DMS53 treated with DMSO at 0.1 percent for 48 hours (cell line): ENCODE results near the gene ANAPC4.

Experiments used
- DNase-seq: peaks from one replicate; lab custom pipeline; 2025; ENCODE audit not compliant: unreplicated experiment; lab: John Stamatoyannopoulos, UW

Gene ANAPC4

GRCh38 chr4:25377572-25378436, 741 bp downstream of the ANAPC4 start:
- DNase-seq = no peak

GRCh38 chr4:25378437-25378743, 1.3 kb downstream of the ANAPC4 start:
- no peak for DNase-seq

- no peak for DNase-seq
Measured at GRCh38 chr4:25379591-25379990, 2.5 kb downstream of the ANAPC4 start.

- no peak for DNase-seq
Measured at GRCh38 chr4:25383647-25384046, 6.6 kb downstream of the ANAPC4 start.

GRCh38 chr4:25386926-25387325, 9.9 kb downstream of the ANAPC4 start:
- no peak for DNase-seq

DNA sequence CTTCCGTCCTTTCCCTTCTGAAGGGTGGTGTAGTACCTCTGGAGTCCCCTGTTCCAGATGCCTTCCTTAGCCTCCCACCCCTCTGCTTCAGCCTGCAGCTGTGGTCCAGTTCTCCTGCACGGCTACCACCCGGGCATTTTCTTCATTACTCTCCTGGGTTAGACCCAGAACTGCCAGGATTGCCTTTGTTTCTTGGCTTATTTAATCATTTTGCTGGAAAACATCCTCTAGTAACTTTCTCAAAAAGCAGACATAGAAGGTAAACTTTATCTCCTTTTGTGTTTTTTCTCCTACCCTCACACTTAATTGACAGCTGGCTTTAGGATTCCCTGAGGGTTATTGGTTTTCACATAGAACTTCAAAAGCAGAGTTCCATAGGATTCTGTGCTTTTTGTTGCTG, 20.2 kb downstream of the ANAPC4 start:
- DNase-seq = no peak

DNA sequence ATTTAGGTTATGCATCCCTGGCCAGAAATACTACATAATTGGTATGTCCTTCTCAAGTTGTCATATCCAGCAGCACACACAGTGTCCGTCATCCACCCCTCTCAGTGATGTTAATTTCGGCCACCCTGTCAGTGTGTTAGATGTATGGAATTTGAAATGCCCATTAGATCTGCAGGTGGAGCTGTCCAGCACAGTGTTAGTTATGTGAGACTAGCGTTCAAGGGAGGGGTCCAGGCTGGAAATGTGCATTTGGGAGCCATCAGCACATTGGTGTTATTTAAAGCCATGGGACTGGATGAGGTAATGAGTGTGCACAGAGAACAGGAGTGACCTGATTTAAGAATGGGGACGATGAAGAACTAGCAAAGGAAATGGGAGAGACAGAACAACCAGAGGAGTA, 22.4 kb downstream of the ANAPC4 start:
- DNase-seq = no peak

DNA sequence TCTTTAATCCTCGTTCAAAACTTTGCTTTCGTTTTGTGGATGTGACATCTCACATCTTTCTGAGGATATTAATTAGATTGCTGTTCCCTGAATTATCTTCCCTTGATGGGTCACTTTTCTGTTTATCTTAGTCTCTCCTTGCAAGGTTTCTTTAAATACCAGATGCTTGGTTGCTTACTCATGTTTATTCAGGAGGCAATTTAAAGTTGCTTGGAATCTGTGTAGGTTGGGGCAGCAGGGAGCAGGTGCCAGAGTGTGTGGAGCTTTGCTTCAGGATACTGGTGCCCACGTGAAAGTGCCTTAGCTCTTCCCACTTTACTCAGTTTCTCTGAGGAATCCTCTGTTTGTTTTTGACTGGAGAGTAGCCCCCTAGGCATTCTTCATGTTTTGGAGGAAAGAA, 24.0 kb downstream of the ANAPC4 start:
- no peak for DNase-seq

DNA sequence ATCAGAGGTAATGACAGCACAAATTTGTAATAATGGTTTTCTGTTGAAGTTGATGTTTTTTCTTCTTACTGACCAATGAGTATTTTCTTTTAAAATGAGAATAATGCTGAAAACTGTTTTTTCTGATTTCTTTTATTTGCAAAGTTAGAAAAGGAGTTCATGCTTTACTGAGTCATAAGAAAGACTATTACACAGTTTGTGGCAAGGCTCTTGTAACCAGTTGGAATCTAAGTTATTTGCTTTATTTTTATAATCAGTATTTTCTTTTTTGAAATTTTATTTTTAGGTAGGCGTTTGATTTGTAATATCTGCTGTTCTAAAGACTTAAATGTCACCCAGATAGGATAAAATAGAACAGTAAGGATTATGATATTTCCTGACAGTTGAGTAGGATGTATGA, 25.5 kb downstream of the ANAPC4 start:
- no peak for DNase-seq

- DNase-seq = no peak
Measured at GRCh38 chr4:25403699-25404098, 26.6 kb downstream of the ANAPC4 start.

- DNase-seq = no peak
Measured at GRCh38 chr4:25405453-25405852, 28.4 kb downstream of the ANAPC4 start.

GRCh38 chr4:25406081-25406692, 29.1 kb downstream of the ANAPC4 start:
- no peak for DNase-seq

DNA sequence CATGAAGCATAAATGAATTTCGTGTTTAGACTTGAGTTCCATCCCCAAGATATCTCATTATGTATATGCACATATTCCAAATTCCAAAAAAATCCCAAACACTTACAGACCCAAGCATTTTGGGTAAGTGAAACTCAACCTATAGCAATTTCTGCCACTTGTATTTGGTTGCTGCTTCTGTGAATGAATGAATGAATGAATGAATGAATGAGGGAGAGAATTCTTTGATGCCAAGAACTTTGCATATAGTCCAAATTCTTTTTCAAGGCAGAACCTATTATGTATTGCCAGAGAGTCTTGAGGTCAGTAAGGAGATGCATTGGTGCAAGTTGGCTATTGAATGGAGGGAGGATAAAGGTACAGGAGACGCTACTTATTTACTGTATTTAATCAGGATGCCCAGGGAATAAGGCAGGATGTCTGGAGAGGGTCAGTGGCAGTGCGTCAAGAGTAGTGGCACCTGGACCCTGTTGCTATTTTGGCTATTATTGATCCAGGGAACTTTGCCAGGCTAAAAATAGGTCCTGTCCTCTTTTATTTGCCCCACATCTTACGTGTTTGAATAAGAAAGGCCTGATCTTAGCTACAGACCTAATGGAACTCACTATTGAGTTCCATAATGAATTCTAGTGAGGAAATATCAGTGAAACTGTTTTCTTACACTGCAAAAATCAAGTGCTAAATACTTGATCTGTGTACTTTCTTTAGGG, 33.9 kb downstream of the ANAPC4 start:
- no peak for DNase-seq

- no peak for DNase-seq
Measured at GRCh38 chr4:25413261-25413660, 36.2 kb downstream of the ANAPC4 start.

DNA sequence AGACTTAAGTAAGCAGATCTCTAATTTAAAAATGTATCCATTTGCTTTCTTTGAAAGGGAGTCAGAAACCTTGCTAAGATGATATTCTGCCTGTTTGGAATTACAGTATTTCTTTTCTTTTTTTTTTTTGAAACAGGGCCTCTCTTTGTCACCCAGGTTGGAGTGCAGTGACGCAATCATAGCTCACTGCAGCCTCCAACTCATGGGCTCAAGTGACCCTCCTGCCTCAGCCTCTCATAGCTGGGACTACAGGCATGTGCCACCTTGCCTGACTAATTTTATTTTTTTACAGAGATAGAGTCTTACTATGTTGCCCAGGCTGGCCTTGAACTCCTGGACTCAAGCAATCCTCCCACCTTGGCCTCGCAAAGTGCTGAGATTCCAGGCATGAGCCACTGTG, 40.0 kb downstream of the ANAPC4 start:
- DNase-seq = no peak

DNA sequence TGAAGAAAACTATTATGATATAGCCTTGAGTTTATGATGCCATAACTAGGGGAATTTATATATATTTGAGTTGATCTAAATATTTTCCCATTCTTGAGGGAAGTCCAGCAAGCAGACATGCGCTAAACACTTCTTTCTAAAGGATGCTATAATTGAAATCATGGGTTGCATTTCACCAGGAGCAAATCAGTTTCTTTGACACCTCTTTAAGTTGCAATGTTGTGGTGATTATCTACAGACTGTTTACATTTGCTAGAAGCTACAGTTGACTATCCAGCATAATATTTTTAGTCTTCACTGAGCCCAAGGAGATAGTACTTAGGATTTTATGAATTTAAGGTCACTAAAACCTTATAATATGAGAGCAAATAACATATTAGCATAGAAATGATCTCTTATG, 43.9 kb downstream of the ANAPC4 start:
- DNase-seq = no peak

DNA sequence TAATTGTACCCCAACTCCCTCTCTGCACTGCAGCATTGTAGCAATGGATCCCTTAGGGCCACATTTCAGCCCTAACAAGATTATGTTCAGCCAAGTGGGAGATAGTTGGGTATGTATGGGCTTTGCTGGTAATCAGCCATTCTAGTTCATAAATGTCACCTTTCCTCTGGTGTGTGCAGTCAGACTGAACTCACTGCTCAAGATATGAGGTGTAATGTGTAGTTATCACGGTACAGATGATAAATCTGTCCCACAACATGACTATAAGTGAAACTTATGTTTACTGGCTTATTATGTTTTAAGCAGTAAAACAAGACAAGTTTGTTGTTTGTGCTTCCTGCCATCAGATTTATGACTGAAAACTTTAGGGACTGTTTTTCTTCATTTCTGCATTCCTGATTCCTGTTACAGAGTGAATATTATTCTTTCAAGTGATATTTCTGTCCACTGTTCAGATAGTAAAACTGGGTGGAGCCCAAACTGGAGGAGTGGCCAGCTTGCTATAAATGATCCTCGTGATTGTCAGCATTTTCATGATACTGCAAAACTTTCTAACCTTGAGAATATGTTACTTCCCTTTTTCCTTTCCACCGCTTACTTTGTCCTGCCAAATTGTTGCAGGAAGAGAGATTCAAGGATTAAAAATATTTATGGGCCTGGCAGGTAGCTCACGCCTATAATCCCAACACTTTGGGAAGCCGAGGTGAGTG, 44.9 kb downstream of the ANAPC4 start:
- no peak for DNase-seq

DNA sequence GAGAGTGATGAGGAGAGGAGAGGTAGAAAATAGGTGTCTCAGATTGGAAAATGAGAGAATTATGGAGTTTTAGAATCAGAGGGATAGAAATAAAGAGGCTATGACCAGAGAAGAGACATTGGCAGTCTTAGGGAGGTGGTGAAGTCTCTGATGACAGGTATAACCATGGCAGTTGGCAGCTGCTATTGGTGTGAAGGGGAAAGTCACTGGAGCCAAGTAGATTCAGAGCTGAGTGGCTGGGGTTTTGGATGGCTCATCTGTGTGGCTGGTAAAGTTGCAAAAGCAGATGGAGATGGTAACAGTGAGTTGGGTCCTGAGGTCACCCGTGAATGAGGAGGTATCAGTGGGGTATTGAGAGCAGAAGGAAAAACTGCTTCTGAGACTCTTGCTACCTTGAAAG, 46.5 kb downstream of the ANAPC4 start:
- no peak for DNase-seq

- DNase-seq = no peak
Measured at GRCh38 chr4:25424539-25425228, 47.6 kb downstream of the ANAPC4 start.

- no peak for DNase-seq
Measured at GRCh38 chr4:25425361-25425760, 48.3 kb downstream of the ANAPC4 start.

DNA sequence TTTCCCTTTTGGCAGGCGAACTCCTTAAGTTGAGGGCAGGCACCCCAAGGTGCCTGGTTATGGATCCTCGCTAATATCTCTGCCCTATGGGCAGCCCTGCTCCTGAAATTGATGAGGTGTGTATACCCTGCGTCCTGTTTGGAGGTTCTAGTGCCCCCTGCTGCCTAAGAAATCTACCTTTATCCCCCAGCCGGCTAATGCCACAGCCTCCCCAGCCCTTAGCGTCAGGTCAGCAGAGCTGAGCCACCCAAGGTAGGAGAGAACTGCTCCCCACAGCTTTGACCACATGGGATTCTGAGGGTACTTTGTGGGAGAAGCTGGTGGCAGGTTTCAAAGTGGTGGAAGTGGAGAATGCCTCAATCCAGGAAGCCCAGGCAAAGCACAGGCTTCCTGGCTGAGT, 50.8 kb downstream of the ANAPC4 start:
- DNase-seq = no peak
